GM23338 (cell line): Measurements from ENCODE around the gene OR1I1. TPM values are rescaled to one million over a fixed set of nuclear protein-coding genes. Genes with fewer than 3 reads are reported as not detected.

Experiments
- ATAC-seq: fragments of 200-7000 bp; cut with Tn5 transposase; 3 replicates; pipeline ENCODE4 v1.9.1; 2020
- DNase-seq: peaks from one replicate; pipeline ENCODE4 v3.0.0-alpha.2; 2015; ENCODE audit warnings: low spot score
- H2AFZ ChIP-seq: fragments of 200-600 bp; sonication (generic); 2 replicates; pipeline ENCODE4 v1.8.0; 2016; ENCODE audit warnings: antibody characterized with exemption, mild to moderate bottlenecking, moderate library complexity
- H3F3A ChIP-seq: fragments of 200-600 bp; sonication (generic); replicated peaks from 2 replicates; pipeline ENCODE4 v1.8.0; 2017; ENCODE audit warnings: antibody characterized with exemption, mixed run types, low read depth
- H3K27ac ChIP-seq: fragments of 200-600 bp; sonication (generic); 2 replicates; pipeline ENCODE4 v1.6.1; 2016; ENCODE audit warnings: low read depth
- H3K27me3 ChIP-seq: fragments of 200-600 bp; sonication (generic); 2 replicates; pipeline ENCODE4 v1.8.0; 2016; ENCODE audit warnings: mild to moderate bottlenecking, mixed run types, moderate library complexity; ENCODE audit not compliant: insufficient read depth
- H3K36me3 ChIP-seq: fragments of 200-600 bp; sonication (generic); 2 replicates; pipeline ENCODE4 v1.8.0; 2016; ENCODE audit warnings: mild to moderate bottlenecking; ENCODE audit not compliant: insufficient read depth
- H3K4me1 ChIP-seq: fragments of 200-600 bp; sonication (generic); 2 replicates; pipeline ENCODE4 v1.8.0; 2016; ENCODE audit warnings: mild to moderate bottlenecking, moderate library complexity; ENCODE audit not compliant: insufficient read depth
- H3K4me2 ChIP-seq: fragments of 200-600 bp; sonication (generic); 2 replicates; pipeline ENCODE4 v1.7.1; 2017; ENCODE audit warnings: mixed run types
- H3K4me3 ChIP-seq: fragments of 200-600 bp; sonication (generic); 2 replicates; pipeline ENCODE4 v1.6.1; 2016; ENCODE audit warnings: mixed run types
- H3K79me2 ChIP-seq: fragments of 200-600 bp; sonication (generic); replicated peaks from 2 replicates; pipeline ENCODE4 v1.8.0; 2017; ENCODE audit warnings: mild to moderate bottlenecking; ENCODE audit not compliant: insufficient read depth
- H3K9me2 ChIP-seq: fragments of 200-600 bp; sonication (generic); 2 replicates; pipeline ENCODE4 v1.8.0; 2017; ENCODE audit not compliant: insufficient read depth
- H4K20me1 ChIP-seq: fragments of 200-600 bp; sonication (generic); replicated peaks from 2 replicates; pipeline ENCODE4 v1.8.0; 2017; ENCODE audit warnings: mild to moderate bottlenecking; ENCODE audit not compliant: insufficient read depth
- H3K27ac Mint-ChIP-seq: 2 replicates; pipeline ENCODE4 v1.8.0; 2020; ENCODE audit warnings: inconsistent platforms, mild to moderate bottlenecking, moderate library complexity, mixed read lengths
- H3K27me3 Mint-ChIP-seq: 3 replicates; pipeline ENCODE4 v1.8.0; 2022; ENCODE audit warnings: low read depth, mild to moderate bottlenecking, moderate library complexity, mixed read lengths, inconsistent platforms; ENCODE audit not compliant: insufficient read depth, poor library complexity
- H3K36me3 Mint-ChIP-seq: 3 replicates; pipeline ENCODE4 v1.8.0; 2021; ENCODE audit warnings: low read depth, mild to moderate bottlenecking, inconsistent platforms, moderate library complexity, mixed read lengths
- H3K4me1 Mint-ChIP-seq: 3 replicates; pipeline ENCODE4 v1.8.0; 2020; ENCODE audit warnings: mild to moderate bottlenecking, inconsistent platforms, mixed read lengths
- H3K4me3 Mint-ChIP-seq: 3 replicates; pipeline ENCODE4 v1.8.0; 2021; ENCODE audit warnings: moderate library complexity, mild to moderate bottlenecking, inconsistent platforms, mixed read lengths
- H3K9me3 Mint-ChIP-seq: 3 replicates; pipeline ENCODE4 v1.8.0; 2020; ENCODE audit warnings: moderate library complexity, mild to moderate bottlenecking, inconsistent platforms, mixed read lengths
- CREB1 ChIP-seq: fragments of 250-450 bp; sonication (Bioruptor Pico); IDR thresholded peaks from 2 replicates; pipeline ENCODE4 v1.5.0; 2020; ENCODE audit warnings: low read depth, mild to moderate bottlenecking, moderate library complexity
- CTCF ChIP-seq, 2 experiments: fragments of 200-600 bp in 1 of 2; sonication (generic) in 1 of 2; conservative IDR thresholded peaks; 2 replicates each; pipeline versions ENCODE4 v1.5.1 to v1.6.1; 2016 to 2017; ENCODE audit warnings: antibody characterized with exemption in 2 of 2, low read depth in 2 of 2, mild to moderate bottlenecking in 2 of 2, moderate library complexity in 1 of 2
- ETS1 ChIP-seq: IDR thresholded peaks from 2 replicates; pipeline ENCODE4 v1.6.1; 2016; ENCODE audit warnings: antibody characterized with exemption
- EZH2 ChIP-seq: fragments of 200-600 bp; sonication (generic); IDR thresholded peaks from one replicate; pipeline ENCODE4 v1.8.0; 2017; ENCODE audit warnings: antibody characterized with exemption, mild to moderate bottlenecking, low read depth; ENCODE audit not compliant: unreplicated experiment
- EZH2phosphoT487 ChIP-seq: fragments of 200-600 bp; sonication (generic); IDR thresholded peaks from one replicate; pipeline ENCODE4 v1.8.1; 2018; ENCODE audit warnings: antibody characterized with exemption; ENCODE audit not compliant: unreplicated experiment
- JUNB ChIP-seq: IDR thresholded peaks from one replicate; pipeline ENCODE4 v1.6.1; 2016; ENCODE audit warnings: antibody characterized with exemption; ENCODE audit not compliant: unreplicated experiment
- NANOG ChIP-seq: IDR thresholded peaks from 2 replicates; pipeline ENCODE4 v1.6.1; 2016; ENCODE audit warnings: antibody characterized with exemption, borderline replicate concordance
- POLR2AphosphoS5 ChIP-seq: IDR thresholded peaks from 2 replicates; pipeline ENCODE4 v1.6.1; 2016; ENCODE audit warnings: antibody characterized with exemption, low read depth
- REST ChIP-seq: IDR thresholded peaks from one replicate; pipeline ENCODE4 v1.6.1; 2018; ENCODE audit warnings: antibody characterized with exemption; ENCODE audit not compliant: unreplicated experiment
- STAT1 ChIP-seq: IDR thresholded peaks from one replicate; pipeline ENCODE4 v1.6.1; 2016; ENCODE audit warnings: antibody characterized with exemption; ENCODE audit not compliant: unreplicated experiment
- ZNF114 ChIP-seq: fragments of 250-450 bp; sonication (Bioruptor Pico); IDR thresholded peaks from 2 replicates; pipeline ENCODE4 v1.5.0; 2020; ENCODE audit warnings: mild to moderate bottlenecking, moderate library complexity
- ZNF331 ChIP-seq: fragments of 250-450 bp; sonication (Bioruptor Pico); IDR thresholded peaks from 2 replicates; pipeline ENCODE4 v1.5.0; 2020; ENCODE audit warnings: low read depth, mild to moderate bottlenecking, moderate library complexity
- ZNF462 ChIP-seq: fragments of 250-450 bp; sonication (Bioruptor Pico); IDR thresholded peaks from 2 replicates; pipeline ENCODE4 v1.5.0; 2020; ENCODE audit warnings: mild to moderate bottlenecking, moderate library complexity
- polyA plus RNA-seq: library from polyadenylated mRNA; unstranded; fragments of >200 nt; fragmentation: Nextera tagmentation; extraction: Ambion mirVana; gene quantifications from 2 replicates; pipeline ENCODE4 v1.2.1, GENCODE V29; 2016
- total RNA-seq: library from RNA; depleted of rRNA; stranded (reverse); fragments of >200 nt; shearing (Covaris generic); gene quantifications from 2 replicates; pipeline ENCODE4 v1.2.3, GENCODE V29; 2014

OR1I1 gene
- total and polyA plus RNA-seq, 2 experiments from 2014 or later: not detected

- TF ChIP-seq ETS1 (no peak), EZH2phosphoT487 (no peak), REST (no peak), ZNF462 (CRISPR knock-in tag) (no peak), CTCF (conservative IDR thresholded peaks at IDR 0.05; ENCODE audit: low read depth in 2 of 2) (no peak), EZH2 (no peak), ZNF331 (CRISPR knock-in tag) (no peak), ZNF114 (CRISPR knock-in tag) (no peak), STAT1 (no peak), JUNB (no peak), CREB1 (CRISPR knock-in tag) (no peak), NANOG (no peak), POLR2AphosphoS5 (no peak)
- H3K27ac Mint-ChIP-seq: no peak overlapping the region
- no peaks in the 10 kb centered on the region for H3K36me3 Mint-ChIP-seq
- no peaks in the 10 kb centered on the region; the same call in 2 of the 3 replicates for H3K4me1 Mint-ChIP-seq
- DNase-seq (peak; percentile 19), ATAC-seq (no peak)
- H4K20me1 ChIP-seq: no peaks in the 10 kb centered on the region
- no peak overlapping the region for H3K4me2 ChIP-seq
- no peaks in the 10 kb centered on the region for H3F3A ChIP-seq
- H3K36me3 ChIP-seq: no peaks in the 10 kb centered on the region
- no peak overlapping the region for H3K4me3 ChIP-seq
- H2AFZ ChIP-seq: no peak overlapping the region
- no peaks in the 10 kb centered on the region for H3K27me3 Mint-ChIP-seq
- H3K79me2 ChIP-seq: no peaks in the 10 kb centered on the region
- no peaks in the 10 kb centered on the region for H3K27me3 ChIP-seq
- no peak overlapping the region for H3K4me3 Mint-ChIP-seq
- no peak overlapping the region for H3K27ac ChIP-seq
- H3K4me1 ChIP-seq: peaks cover 8% of the 10 kb centered on the region; the same call in 1 of the 2 replicates
- 0 out of 2 replicates have a peak, but pooled peaks cover 3% of the 10 kb centered on the region for H3K9me2 ChIP-seq
- peaks cover 46% of the 10 kb centered on the region for H3K9me3 Mint-ChIP-seq
These were observed 44.4 kb upstream of the OR1I1 start for GRCh38 chr19:15037586-15037985.
